ENCODE data around the gene ST6GALNAC3.

DNA sequence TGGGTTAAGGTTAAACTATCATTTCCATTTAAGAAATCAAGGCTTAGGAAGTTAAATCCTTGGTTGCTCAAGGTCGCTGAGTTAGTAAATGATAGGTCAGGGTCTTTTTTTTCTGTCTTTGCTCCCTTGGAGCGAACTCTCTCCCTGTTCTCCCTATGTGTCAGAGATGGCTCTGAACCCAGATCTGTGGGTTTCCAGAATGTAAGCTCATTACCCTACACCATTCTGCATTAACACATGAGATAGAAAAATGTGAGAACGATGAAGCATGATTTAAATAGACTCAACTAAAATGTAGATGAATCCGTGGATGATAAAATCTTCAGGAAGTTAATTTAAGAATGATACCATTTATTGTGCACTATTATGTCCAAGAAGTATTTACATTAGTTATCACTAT lies 25.0 kb upstream of the ST6GALNAC3 start:
- TF ChIP-seq, protein P1, sequence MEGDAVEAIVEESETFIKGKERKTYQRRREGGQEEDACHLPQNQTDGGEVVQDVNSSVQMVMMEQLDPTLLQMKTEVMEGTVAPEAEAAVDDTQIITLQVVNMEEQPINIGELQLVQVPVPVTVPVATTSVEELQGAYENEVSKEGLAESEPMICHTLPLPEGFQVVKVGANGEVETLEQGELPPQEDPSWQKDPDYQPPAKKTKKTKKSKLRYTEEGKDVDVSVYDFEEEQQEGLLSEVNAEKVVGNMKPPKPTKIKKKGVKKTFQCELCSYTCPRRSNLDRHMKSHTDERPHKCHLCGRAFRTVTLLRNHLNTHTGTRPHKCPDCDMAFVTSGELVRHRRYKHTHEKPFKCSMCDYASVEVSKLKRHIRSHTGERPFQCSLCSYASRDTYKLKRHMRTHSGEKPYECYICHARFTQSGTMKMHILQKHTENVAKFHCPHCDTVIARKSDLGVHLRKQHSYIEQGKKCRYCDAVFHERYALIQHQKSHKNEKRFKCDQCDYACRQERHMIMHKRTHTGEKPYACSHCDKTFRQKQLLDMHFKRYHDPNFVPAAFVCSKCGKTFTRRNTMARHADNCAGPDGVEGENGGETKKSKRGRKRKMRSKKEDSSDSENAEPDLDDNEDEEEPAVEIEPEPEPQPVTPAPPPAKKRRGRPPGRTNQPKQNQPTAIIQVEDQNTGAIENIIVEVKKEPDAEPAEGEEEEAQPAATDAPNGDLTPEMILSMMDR (IDR thresholded peaks at IDR 0.05), result no peak
- TF ChIP-seq EP300 (IDR thresholded peaks at IDR 0.05) (no peak), POLR2A (IDR thresholded peaks at IDR 0.05) (no peak), POLR2AphosphoS5 (IDR thresholded peaks at IDR 0.05) (no peak)
